WI38 (cell line): ENCODE results near the gene MTARC2.

Experiments
- H3K4me3 ChIP-seq: 2 replicates; pipeline ENCODE4 v1.5.1; 2011; ENCODE audit warnings: low read depth, mild to moderate bottlenecking, control low read depth, low read length
- TF ChIP-seq, protein P1 (sequence below): IDR thresholded peaks from 2 replicates; pipeline ENCODE4 v1.5.1; 2012; ENCODE audit warnings: low read depth, mild to moderate bottlenecking, control low read depth, low read length

MTARC2 gene

DNA sequence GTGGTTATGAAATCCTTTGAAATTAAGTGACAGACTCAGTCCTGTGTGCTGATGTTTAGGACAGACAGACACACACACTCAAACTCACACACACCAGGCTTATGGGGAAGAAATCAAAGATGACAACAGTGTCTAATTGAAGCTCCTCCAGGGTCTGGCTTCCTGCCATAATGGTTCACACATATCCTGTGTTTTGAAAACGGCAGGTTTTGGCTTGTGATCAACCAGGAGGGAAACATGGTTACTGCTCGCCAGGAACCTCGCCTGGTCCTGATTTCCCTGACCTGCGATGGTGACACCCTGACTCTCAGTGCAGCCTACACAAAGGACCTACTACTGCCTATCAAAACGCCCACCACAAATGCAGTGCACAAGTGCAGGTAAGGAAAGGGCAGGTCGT, 43.2 kb downstream of the MTARC2 start:
- H3K4me3 ChIP-seq: no peak overlapping the region
- TF ChIP-seq, protein P1, sequence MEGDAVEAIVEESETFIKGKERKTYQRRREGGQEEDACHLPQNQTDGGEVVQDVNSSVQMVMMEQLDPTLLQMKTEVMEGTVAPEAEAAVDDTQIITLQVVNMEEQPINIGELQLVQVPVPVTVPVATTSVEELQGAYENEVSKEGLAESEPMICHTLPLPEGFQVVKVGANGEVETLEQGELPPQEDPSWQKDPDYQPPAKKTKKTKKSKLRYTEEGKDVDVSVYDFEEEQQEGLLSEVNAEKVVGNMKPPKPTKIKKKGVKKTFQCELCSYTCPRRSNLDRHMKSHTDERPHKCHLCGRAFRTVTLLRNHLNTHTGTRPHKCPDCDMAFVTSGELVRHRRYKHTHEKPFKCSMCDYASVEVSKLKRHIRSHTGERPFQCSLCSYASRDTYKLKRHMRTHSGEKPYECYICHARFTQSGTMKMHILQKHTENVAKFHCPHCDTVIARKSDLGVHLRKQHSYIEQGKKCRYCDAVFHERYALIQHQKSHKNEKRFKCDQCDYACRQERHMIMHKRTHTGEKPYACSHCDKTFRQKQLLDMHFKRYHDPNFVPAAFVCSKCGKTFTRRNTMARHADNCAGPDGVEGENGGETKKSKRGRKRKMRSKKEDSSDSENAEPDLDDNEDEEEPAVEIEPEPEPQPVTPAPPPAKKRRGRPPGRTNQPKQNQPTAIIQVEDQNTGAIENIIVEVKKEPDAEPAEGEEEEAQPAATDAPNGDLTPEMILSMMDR: no peak

DNA sequence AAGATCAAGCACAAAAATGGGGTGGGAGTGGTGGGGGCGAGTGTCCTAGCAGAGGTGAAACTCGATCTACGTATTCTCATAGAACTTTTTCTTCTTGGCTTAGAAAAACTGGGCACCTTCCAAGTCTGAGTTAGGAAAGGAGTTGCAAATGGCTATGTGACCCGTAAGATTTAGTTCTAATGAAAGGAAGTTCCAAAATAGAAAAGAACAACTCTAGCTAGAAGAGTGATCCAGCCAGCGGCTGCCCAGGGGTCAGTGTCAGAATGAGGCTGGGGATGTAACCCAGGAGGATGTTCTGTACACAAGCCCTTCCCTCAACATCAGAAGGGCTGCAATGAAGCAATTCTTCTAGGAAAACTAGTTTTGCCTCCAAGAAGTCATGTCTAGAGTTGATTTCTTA, 43.8 kb downstream of the MTARC2 start:
- TF ChIP-seq, protein P1: no peak
- H3K4me3 ChIP-seq: no peak overlapping the region

DNA sequence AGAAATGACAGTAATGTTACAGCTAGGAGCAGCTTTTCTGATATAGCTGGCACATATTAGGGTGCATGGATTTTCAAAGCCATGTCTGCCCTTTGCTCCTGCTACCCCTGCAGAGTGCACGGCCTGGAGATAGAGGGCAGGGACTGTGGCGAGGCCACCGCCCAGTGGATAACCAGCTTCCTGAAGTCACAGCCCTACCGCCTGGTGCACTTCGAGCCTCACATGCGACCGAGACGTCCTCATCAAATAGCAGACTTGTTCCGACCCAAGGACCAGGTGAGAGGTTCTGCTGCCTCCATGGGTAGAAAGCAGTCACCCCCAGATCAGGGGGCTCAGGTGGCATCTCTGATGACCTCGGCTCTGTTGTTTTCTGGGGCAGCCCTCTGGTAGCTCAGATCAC, 48.4 kb downstream of the MTARC2 start:
- H3K4me3 ChIP-seq: no peak overlapping the region
- TF ChIP-seq, protein P1: no peak

DNA sequence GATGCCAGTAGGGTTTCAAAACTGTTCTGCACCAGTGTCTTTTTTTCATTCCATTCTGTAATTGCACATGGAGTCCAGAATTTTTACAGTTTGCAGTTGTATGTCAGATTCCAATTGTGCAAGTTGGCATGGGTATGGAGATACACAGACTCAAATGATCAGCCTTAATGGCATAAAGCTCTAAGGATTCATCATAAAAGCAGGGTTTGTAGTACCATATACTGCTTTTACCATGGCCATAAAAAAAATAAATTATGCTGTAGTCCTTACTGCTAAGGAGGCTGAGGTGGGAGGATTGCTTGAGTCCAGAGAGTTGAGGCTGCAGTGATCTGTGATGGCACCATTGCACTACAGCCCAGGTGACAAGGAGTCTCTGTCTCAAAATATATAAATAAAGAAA, 48.9 kb downstream of the MTARC2 start:
- no peak overlapping the region for H3K4me3 ChIP-seq
- TF ChIP-seq, protein P1: no peak

DNA sequence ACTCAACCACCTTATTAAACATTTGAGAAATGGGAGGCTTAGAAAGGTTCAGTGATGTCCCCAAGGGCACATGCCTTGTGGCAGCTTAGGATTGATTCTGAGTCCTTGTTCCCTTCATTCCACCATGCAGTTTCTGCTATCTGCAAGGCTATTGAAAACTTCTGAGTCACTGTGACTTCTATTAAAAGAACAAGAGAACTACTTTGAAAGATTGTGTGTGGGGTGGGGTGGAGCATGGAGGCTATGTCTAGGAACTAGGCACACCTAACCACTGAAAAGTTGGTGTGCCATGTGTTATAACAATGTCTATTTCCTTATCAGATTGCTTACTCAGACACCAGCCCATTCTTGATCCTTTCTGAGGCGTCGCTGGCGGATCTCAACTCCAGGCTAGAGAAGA, 49.4 kb downstream of the MTARC2 start:
- H3K4me3 ChIP-seq: no peak overlapping the region
- TF ChIP-seq, protein P1: no peak

DNA sequence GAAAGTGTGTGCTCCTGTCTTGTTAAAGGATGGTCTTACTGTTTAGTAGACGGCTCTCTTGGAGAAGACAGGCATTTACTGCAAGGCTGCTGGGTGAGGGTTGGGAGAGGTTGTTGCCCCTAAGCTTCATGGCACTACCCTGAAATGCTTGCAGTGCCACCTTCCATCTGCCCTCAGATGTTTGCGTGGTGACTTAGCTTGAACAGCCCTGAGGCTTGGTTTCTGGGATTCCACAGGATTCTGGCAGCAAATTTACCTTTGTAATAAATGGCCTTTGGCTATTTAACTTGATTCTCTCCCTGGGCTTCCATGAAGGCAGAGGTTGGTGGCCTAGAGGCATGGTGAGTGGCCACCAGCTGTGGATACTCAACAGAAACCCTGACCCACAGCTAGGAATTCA, 50.2 kb downstream of the MTARC2 start:
- no peak overlapping the region for H3K4me3 ChIP-seq
- TF ChIP-seq, protein P1: no peak

DNA sequence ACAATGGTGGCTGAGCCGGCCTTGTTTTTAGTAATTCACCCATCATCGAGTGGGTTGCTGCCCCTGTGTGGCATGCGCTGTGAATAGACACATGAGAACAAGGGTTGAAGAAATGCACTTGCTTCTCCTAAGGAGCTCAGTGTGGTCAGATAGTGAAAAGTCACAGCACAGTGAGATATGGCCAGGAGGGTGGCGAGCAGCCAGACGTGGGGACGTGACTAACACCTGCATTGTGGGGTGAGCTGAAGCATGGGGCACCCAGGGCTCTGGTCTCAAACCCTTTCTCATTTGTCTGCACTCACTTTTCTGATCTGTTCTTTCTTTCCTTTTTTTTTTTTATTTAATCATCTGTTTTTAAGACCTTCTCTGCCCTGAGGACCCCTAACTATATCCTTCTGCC, 52.1 kb downstream of the MTARC2 start:
- H3K4me3 ChIP-seq: no peak overlapping the region
- TF ChIP-seq, protein P1: no peak
